Kidney epithelial cell (primary cell): ENCODE measurements around the gene C1GALT1. TPM values are rescaled to one million over a fixed set of nuclear protein-coding genes. Genes with fewer than 3 reads are reported as not detected.
"Not testable (repeated sequence)": the region's sequence is repeated elsewhere in the genome, so short reads cannot be mapped to it uniquely, and the experiment has no call there.

Experiments used
- DNase-seq: peaks from one replicate; pipeline ENCODE4 v3.0.0-alpha.2; 2010; ENCODE audit warnings: low read depth
- H3K27me3 ChIP-seq: 2 replicates; pipeline ENCODE4 v1.6.0; 2011; ENCODE audit warnings: low read length; ENCODE audit not compliant: control insufficient read depth, insufficient read depth
- H3K36me3 ChIP-seq: 2 replicates; pipeline ENCODE4 v1.5.1; 2011; ENCODE audit warnings: low read length; ENCODE audit not compliant: control insufficient read depth, insufficient read depth
- H3K4me3 ChIP-seq: 2 replicates; pipeline ENCODE4 v1.5.1; 2011; ENCODE audit warnings: low read depth, mild to moderate bottlenecking, control low read depth, low read length
- CTCF ChIP-seq: IDR thresholded peaks from 2 replicates; pipeline ENCODE4 v1.5.1; 2011; ENCODE audit warnings: mild to moderate bottlenecking, moderate library complexity, low read length, control low read depth, inconsistent platforms; ENCODE audit not compliant: insufficient read depth, poor library complexity, severe bottlenecking
- total RNA-seq: library from RNA; depleted of rRNA; stranded (reverse); fragments of >200 nt; gene quantifications from 2 replicates; pipeline ENCODE4 v1.2.3, GENCODE V29; 2015

The C1GALT1 gene
- total RNA-seq, result 47.6 and 102 TPM in 2 replicates

- no peaks in the 10 kb centered on the region for H3K27me3 ChIP-seq
- no peaks in the 10 kb centered on the region for H3K36me3 ChIP-seq
- TF ChIP-seq CTCF, result peak; percentile 42
- DNase-seq, result peak; percentile 89
- H3K4me3 ChIP-seq, result peak within 1 kb of the TSS; percentile 69
These were observed at the start of gene C1GALT1 for GRCh38 chr7:7182156-7183060. Gene C1GALT1, plus strand, starts transcription at chr7:7182544. Its CDS starts 51,776 bp downstream, at chr7:7234320.

DNA sequence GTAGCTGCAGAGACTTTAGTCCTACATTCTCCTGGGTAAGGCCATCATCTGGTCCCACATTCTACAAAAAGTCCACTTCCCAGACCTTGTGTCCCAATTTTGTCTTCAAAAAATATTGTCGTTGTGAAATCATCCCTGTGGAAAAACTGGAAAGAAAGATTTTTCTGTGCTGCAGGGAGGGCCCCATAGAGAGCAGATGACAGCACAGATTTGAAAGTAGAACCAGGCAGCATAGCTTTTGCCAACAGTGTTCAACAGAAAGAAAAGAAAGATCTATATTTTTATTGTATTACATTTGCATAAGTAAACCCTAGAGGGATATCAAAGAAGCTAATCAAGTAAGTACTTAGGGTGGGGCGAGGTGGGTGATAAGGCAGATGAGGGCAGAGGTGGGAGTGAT is 48.3 kb upstream of the C1GALT1 start:
- no peaks in the 10 kb centered on the region for H3K27me3 ChIP-seq
- no peaks in the 10 kb centered on the region for H3K36me3 ChIP-seq
- no peak for TF ChIP-seq CTCF
- no peak for DNase-seq
- H3K4me3 ChIP-seq, result no peak overlapping the region

DNA sequence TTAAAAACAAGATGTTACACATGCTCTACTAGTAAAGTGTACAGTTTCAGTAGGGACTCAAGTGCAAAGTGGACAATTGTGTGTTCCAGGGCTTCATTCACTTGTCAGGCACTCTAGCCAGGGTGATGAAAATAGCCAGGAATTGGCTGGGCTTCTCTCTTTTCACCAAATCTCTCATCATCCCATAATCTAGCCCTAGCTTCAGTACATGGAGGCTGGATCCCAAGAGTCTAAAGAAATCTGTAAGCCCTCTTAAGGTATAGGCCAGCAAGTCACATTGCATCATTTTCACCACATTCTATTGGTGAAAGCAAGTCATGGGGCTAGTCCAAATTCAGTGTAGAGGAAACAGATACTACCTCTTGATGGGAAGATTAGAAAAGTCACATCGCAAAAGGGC is 47.3 kb upstream of the C1GALT1 start:
- no peak for DNase-seq
- Histone ChIP-seq H3K36me3 (no peaks in the 10 kb centered on the region), H3K27me3 (no peaks in the 10 kb centered on the region), H3K4me3 (no peak overlapping the region)
- no peak for TF ChIP-seq CTCF

GRCh38 chr7:7135924-7136323 is 46.4 kb upstream of the C1GALT1 start:
- not testable (repeated sequence) for H3K36me3 ChIP-seq, H3K4me3 ChIP-seq, DNase-seq, H3K27me3 ChIP-seq

GRCh38 chr7:7136466-7137381 is 45.6 kb upstream of the C1GALT1 start:
- H3K36me3 ChIP-seq, result no peaks in the 10 kb centered on the region
- no peak for TF ChIP-seq CTCF
- no peak for DNase-seq
- H3K27me3 ChIP-seq, result no peaks in the 10 kb centered on the region
- H3K4me3 ChIP-seq, result no peak overlapping the region

- Histone ChIP-seq H3K4me3 (no peak overlapping the region), H3K27me3 (no peaks in the 10 kb centered on the region), H3K36me3 (no peaks in the 10 kb centered on the region)
- DNase-seq, result no peak
- TF ChIP-seq CTCF, result no peak
These were observed 43.4 kb upstream of the C1GALT1 start for GRCh38 chr7:7138897-7139296.

DNA sequence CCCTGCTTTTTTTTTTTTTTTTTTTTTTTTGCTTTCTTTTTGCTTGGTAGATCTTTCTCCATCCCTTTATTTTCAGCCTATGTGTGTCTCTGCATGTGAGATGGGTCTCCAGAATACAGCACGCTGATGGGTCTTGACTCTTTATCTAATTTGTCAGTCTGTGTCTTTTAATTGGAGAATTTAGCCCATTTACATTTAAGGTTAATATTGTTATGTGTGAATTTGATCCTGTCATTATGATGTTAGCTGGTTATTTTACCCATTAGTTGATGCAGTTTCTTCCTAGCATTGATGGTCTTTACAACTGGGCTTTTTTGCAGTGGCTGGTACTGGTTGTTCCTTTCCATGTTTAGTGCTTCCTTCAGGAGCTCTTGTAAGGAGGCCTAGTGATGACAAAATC is 38.9 kb upstream of the C1GALT1 start:
- not testable (repeated sequence) for H3K4me3 ChIP-seq, H3K36me3 ChIP-seq, H3K27me3 ChIP-seq, DNase-seq

DNA sequence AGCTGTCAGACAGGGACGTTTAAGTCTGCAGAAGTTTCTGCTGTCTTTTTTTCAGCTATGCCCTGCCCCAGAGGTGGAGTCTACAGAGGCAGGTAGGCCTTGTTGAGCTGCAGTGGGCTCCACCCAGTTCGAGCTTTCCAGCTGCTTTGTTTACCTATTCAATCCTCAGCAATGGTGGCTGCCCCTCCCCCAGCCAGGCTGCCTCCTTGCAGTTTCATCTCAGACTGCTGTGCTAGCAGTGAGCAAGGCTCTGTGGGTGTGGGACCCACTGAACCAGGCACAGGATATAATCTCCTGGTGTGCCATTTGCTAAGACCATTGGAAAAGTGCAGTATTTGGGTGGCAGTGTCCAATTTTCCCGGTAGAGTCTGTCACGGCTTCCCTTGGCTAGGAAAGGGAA is 37.2 kb upstream of the C1GALT1 start:
- H3K27me3 ChIP-seq, DNase-seq, H3K4me3 ChIP-seq, H3K36me3 ChIP-seq: not testable (repeated sequence)
